ENCODE measurements around the gene NME7.

DNA sequence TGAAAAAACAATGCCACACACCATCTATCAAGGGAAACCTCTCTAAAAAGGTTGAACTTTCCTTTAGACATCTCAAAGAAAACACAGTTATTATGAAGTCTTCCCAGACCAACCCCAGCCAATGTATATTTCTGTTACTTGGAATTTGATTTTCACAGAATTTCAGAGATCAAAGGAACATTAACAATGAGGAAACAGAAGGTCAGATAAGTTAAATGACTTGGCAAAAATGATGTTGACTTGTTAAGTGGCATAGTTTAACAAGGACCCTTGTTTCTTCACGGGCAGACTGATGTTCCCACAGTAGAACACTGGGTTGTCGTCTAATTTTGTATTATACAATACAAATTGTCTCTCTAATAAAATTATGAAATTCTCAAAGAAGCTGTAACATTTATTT lies 29.0 kb downstream of the NME7 start:
- TF ChIP-seq, protein P1, sequence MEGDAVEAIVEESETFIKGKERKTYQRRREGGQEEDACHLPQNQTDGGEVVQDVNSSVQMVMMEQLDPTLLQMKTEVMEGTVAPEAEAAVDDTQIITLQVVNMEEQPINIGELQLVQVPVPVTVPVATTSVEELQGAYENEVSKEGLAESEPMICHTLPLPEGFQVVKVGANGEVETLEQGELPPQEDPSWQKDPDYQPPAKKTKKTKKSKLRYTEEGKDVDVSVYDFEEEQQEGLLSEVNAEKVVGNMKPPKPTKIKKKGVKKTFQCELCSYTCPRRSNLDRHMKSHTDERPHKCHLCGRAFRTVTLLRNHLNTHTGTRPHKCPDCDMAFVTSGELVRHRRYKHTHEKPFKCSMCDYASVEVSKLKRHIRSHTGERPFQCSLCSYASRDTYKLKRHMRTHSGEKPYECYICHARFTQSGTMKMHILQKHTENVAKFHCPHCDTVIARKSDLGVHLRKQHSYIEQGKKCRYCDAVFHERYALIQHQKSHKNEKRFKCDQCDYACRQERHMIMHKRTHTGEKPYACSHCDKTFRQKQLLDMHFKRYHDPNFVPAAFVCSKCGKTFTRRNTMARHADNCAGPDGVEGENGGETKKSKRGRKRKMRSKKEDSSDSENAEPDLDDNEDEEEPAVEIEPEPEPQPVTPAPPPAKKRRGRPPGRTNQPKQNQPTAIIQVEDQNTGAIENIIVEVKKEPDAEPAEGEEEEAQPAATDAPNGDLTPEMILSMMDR (IDR thresholded peaks at IDR 0.05), result no peak
- no peak for TF ChIP-seq POLR2A (IDR thresholded peaks at IDR 0.05)
